Mucosa of rectum (tissue), 2 donors: ENCODE data around the gene TMEM214.

Experiments
- H3K27ac ChIP-seq, 2 donors: one replicate each; pipeline ENCODE4 v1.7.0; 2013; ENCODE audit warnings: inconsistent platforms in 2 of 2, low read depth in 2 of 2, low read length in 2 of 2
- H3K27me3 ChIP-seq, 2 donors: one replicate each; pipeline ENCODE4 v1.7.0; 2013; ENCODE audit warnings: low read length in 2 of 2; ENCODE audit not compliant: control insufficient read depth in 2 of 2, insufficient read depth in 2 of 2
- H3K36me3 ChIP-seq, 2 donors: one replicate each; pipeline ENCODE4 v1.7.0; 2013; ENCODE audit warnings: low read length in 2 of 2; ENCODE audit not compliant: control insufficient read depth in 2 of 2, insufficient read depth in 2 of 2
- H3K4me1 ChIP-seq, 2 donors: one replicate each; pipeline ENCODE4 v1.7.0; 2013; ENCODE audit warnings: low read length in 2 of 2, mild to moderate bottlenecking in 1 of 2; ENCODE audit not compliant: control insufficient read depth in 2 of 2, insufficient read depth in 2 of 2
- H3K4me3 ChIP-seq, 2 donors: one replicate each; pipeline ENCODE4 v1.7.0; 2013; ENCODE audit warnings: low read length in 2 of 2
- H3K9ac ChIP-seq, 2 donors: one replicate each; pipeline ENCODE4 v1.7.0; 2013; ENCODE audit warnings: low read length in 2 of 2, low read depth in 1 of 2, mild to moderate bottlenecking in 1 of 2
- H3K9me3 ChIP-seq, 2 donors: one replicate each; pipeline ENCODE4 v1.7.0; 2013; ENCODE audit warnings: low read length in 2 of 2; ENCODE audit not compliant: control insufficient read depth in 2 of 2
- donor health status: healthy.
- donor health status: Normal muscosa, but diverticular disease.

Gene TMEM214

GRCh38 chr2:26997394-26997793 is 35.4 kb upstream of the TMEM214 start:
- no peaks in the 10 kb centered on the region for H3K36me3 ChIP-seq
- no peak overlapping the region for H3K27ac ChIP-seq
- no peak overlapping the region for H3K4me3 ChIP-seq
- H3K27me3 ChIP-seq = no peaks in the 10 kb centered on the region
- H3K9ac ChIP-seq = no peak overlapping the region
- H3K9me3 ChIP-seq = no peaks in the 10 kb centered on the region
- H3K4me1 ChIP-seq = no peaks in the 10 kb centered on the region

GRCh38 chr2:26998323-26998722 is 34.4 kb upstream of the TMEM214 start:
- Histone ChIP-seq H3K9me3 (no peaks in the 10 kb centered on the region), H3K4me1 (no peaks in the 10 kb centered on the region), H3K27me3 (no peaks in the 10 kb centered on the region), H3K27ac (no peak overlapping the region), H3K9ac (no peak overlapping the region), H3K36me3 (no peaks in the 10 kb centered on the region), H3K4me3 (no peak overlapping the region)

GRCh38 chr2:27000228-27000627 is 32.5 kb upstream of the TMEM214 start:
- H3K36me3 ChIP-seq = no peaks in the 10 kb centered on the region
- no peak overlapping the region for H3K4me3 ChIP-seq
- H3K27me3 ChIP-seq = no peaks in the 10 kb centered on the region

GRCh38 chr2:27000995-27001394 is 31.8 kb upstream of the TMEM214 start:
- no peaks in the 10 kb centered on the region for H3K4me1 ChIP-seq
- H3K4me3 ChIP-seq = no peak overlapping the region
- no peaks in the 10 kb centered on the region for H3K9me3 ChIP-seq
- H3K27me3 ChIP-seq = no peaks in the 10 kb centered on the region
- no peak overlapping the region for H3K9ac ChIP-seq
- no peaks in the 10 kb centered on the region for H3K36me3 ChIP-seq
- no peak overlapping the region for H3K27ac ChIP-seq

More at GRCh38 chr2:27000228-27000627, 32.5 kb upstream of the TMEM214 start:
- H3K9ac ChIP-seq = no peak overlapping the region
- H3K4me1 ChIP-seq = no peaks in the 10 kb centered on the region
- no peak overlapping the region for H3K27ac ChIP-seq
- no peaks in the 10 kb centered on the region for H3K9me3 ChIP-seq

DNA sequence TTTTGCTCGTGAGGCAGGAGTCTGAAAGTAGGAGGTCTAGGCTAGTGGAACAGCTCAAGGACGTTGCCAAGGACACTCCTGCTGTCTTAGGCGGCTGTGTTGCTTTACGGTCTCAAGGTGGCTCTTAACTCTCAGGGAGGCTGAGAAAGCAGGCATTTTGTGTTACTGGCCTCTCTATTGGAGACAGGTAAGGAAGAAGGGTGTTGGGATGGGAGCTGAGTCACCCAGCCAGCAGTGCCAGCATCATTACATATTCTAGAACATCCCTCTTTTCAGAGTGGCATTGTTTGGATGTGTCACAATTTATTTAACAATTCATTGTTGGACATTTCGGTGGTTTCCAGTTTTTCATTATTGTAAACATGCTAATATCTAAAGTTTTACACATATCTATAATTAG is 30.8 kb upstream of the TMEM214 start:
- Histone ChIP-seq H3K4me1 (no peaks in the 10 kb centered on the region), H3K27me3 (no peaks in the 10 kb centered on the region), H3K9me3 (no peaks in the 10 kb centered on the region), H3K9ac (no peak overlapping the region), H3K36me3 (no peaks in the 10 kb centered on the region), H3K27ac (no peak overlapping the region), H3K4me3 (no peak overlapping the region)

- no peak overlapping the region for H3K27ac ChIP-seq
- H3K9me3 ChIP-seq = no peaks in the 10 kb centered on the region
- no peak overlapping the region for H3K9ac ChIP-seq
- no peaks in the 10 kb centered on the region for H3K36me3 ChIP-seq
- H3K4me1 ChIP-seq = no peaks in the 10 kb centered on the region
- no peak overlapping the region for H3K4me3 ChIP-seq
- no peaks in the 10 kb centered on the region for H3K27me3 ChIP-seq
Observed at GRCh38 chr2:27003007-27003406, 29.8 kb upstream of the TMEM214 start.

GRCh38 chr2:27003857-27004256 is 28.9 kb upstream of the TMEM214 start:
- Histone ChIP-seq H3K4me1 (no peaks in the 10 kb centered on the region), H3K27me3 (no peaks in the 10 kb centered on the region), H3K9me3 (no peaks in the 10 kb centered on the region), H3K4me3 (no peak overlapping the region), H3K36me3 (no peaks in the 10 kb centered on the region), H3K9ac (no peak overlapping the region), H3K27ac (no peak overlapping the region)

DNA sequence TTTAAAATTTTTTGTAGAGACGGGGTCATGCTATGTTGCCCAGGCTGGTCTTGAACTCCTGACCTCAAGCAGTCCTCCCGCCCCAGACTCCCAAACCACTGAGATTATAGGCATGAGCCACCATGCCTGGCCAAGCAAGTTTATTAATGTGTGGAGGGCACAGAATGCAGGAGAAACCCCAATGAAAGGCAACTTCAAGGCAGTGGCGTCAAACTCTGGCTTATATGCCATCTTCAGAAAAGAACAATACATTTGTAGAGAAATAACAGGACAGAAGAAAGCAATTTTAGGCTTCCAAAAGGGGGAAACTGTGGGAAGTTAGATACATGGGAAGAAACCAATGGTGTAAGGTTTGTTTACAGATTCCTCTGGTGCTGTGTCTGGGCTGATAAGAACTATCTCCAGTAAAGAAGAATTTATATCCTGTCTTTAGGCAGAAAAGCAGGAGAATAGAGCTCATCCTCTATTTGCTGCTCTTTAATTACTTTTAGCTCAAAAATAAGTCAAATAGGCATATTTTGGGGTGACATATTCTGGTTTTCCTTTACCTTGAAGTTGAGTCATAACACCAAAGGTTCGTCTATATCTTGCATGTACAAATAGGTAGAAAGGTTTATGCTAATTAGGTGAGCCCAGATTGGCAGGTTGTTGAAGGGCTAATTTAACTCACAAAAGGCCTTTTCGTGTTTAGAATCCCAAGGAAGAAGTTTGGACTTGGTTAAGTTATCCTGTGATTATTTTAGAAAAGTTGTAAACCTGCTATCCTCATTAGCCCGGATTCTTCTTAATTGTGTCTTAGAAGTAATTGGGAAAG is 26.0 kb upstream of the TMEM214 start:
- Histone ChIP-seq H3K27ac (no peak overlapping the region), H3K4me3 (no peak overlapping the region), H3K9ac (no peak overlapping the region), H3K36me3 (no peaks in the 10 kb centered on the region), H3K9me3 (no peaks in the 10 kb centered on the region), H3K4me1 (no peaks in the 10 kb centered on the region), H3K27me3 (no peaks in the 10 kb centered on the region)

GRCh38 chr2:27007416-27008374 is 25.1 kb upstream of the TMEM214 start:
- Histone ChIP-seq H3K27ac (no peak overlapping the region), H3K4me3 (no peak overlapping the region), H3K9me3 (no peaks in the 10 kb centered on the region), H3K36me3 (no peaks in the 10 kb centered on the region), H3K27me3 (no peaks in the 10 kb centered on the region), H3K9ac (no peak overlapping the region), H3K4me1 (no peaks in the 10 kb centered on the region)

- Histone ChIP-seq H3K9ac (no peak overlapping the region), H3K4me3 (no peak overlapping the region), H3K27me3 (no peaks in the 10 kb centered on the region), H3K36me3 (no peaks in the 10 kb centered on the region), H3K27ac (no peak overlapping the region), H3K9me3 (no peaks in the 10 kb centered on the region), H3K4me1 (no peaks in the 10 kb centered on the region)
Observed at GRCh38 chr2:27008678-27009077, 24.1 kb upstream of the TMEM214 start.
